Stimulated activated naive CD8-positive, alpha-beta T cell treated with anti-CD3 and anti-CD28 coated beads, Interleukin-15, amount 100 ng/mL, for 72 hours (primary cell): ENCODE results near the gene KCNH2.

Experiments used
- ATAC-seq: fragments of 150-1000 bp; cut with Tn5 transposase; 2 replicates; pipeline ENCODE4 v1.10.0; 2021; ENCODE audit warnings: mild to moderate bottlenecking, moderate library complexity
- DNase-seq, 2 donors: peaks; one replicate each; pipeline ENCODE4 v3.0.0; 2021 to 2022
- H3K27ac Mint-ChIP-seq, 2 donors: one replicate each; pipeline ENCODE4 v1.8.0; 2022; ENCODE audit warnings: mild to moderate bottlenecking in 2 of 2, mixed read lengths in 2 of 2, moderate library complexity in 2 of 2
- H3K27me3 Mint-ChIP-seq: one replicate; pipeline ENCODE4 v1.8.0; 2022; ENCODE audit warnings: mixed read lengths
- H3K4me1 Mint-ChIP-seq: one replicate; pipeline ENCODE4 v1.8.0; 2022; ENCODE audit warnings: mild to moderate bottlenecking, mixed read lengths
- H3K4me3 Mint-ChIP-seq, 2 donors: one replicate each; pipeline ENCODE4 v1.8.0; 2022; ENCODE audit warnings: mild to moderate bottlenecking in 2 of 2, mixed read lengths in 2 of 2, moderate library complexity in 1 of 2
- H3K9me3 Mint-ChIP-seq, 2 donors: one replicate each; pipeline ENCODE4 v1.8.0; 2022; ENCODE audit warnings: mixed read lengths in 2 of 2

KCNH2 gene

GRCh38 chr7:150934045-150934766 lies 43.9 kb downstream of the KCNH2 start:
- no peaks in the 10 kb centered on the region for H3K9me3 Mint-ChIP-seq
- no peak overlapping the region for H3K4me3 Mint-ChIP-seq
- no peak overlapping the region for H3K27ac Mint-ChIP-seq
- no peak for DNase-seq
- ATAC-seq: no peak
- H3K4me1 Mint-ChIP-seq: peaks cover 32% of the 10 kb centered on the region
- H3K27me3 Mint-ChIP-seq: no peaks in the 10 kb centered on the region

GRCh38 chr7:150931199-150931869 lies 46.8 kb downstream of the KCNH2 start:
- Mint-ChIP-seq H3K27ac (peak overlapping the region in 1 of 2 donors; percentile 24), H3K4me3 (no peak overlapping the region), H3K9me3 (no peaks in the 10 kb centered on the region), H3K4me1 (peaks cover 9% of the 10 kb centered on the region), H3K27me3 (no peaks in the 10 kb centered on the region)
- ATAC-seq: peak; percentile 66
- DNase-seq: peak; percentile 24 to 35

- no peak overlapping the region for H3K4me3 Mint-ChIP-seq
- ATAC-seq (no peak), DNase-seq (no peak)
- H3K27me3 Mint-ChIP-seq: peaks cover 22% of the 10 kb centered on the region
- H3K9me3 Mint-ChIP-seq: no peaks in the 10 kb centered on the region
- no peak overlapping the region for H3K27ac Mint-ChIP-seq
- H3K4me1 Mint-ChIP-seq: peaks cover 20% of the 10 kb centered on the region
These were observed 49.6 kb downstream of the KCNH2 start for GRCh38 chr7:150928541-150928940.

DNA sequence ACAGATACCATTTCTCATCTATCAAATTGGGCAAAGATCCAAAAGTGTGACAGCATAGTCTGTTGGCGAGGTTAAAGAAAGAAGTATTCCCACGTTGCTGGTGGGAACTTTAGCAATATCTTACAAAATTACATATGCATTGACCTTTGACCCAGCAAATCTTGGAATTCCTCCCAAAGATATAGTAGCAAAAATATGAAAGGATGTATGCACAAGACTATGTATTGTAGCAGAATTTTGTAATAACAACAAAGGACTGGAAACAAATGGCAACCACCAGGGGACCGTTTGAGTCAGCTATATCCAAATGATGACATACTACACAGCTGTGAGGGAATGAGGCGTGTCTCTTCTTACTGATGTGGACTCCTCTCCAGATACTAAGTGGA lies 50.2 kb downstream of the KCNH2 start:
- Mint-ChIP-seq H3K4me1 (peaks cover 20% of the 10 kb centered on the region), H3K27ac (no peak overlapping the region), H3K27me3 (peaks cover 22% of the 10 kb centered on the region), H3K9me3 (no peaks in the 10 kb centered on the region), H3K4me3 (no peak overlapping the region)
- DNase-seq (no peak), ATAC-seq (peak; percentile 76)

DNA sequence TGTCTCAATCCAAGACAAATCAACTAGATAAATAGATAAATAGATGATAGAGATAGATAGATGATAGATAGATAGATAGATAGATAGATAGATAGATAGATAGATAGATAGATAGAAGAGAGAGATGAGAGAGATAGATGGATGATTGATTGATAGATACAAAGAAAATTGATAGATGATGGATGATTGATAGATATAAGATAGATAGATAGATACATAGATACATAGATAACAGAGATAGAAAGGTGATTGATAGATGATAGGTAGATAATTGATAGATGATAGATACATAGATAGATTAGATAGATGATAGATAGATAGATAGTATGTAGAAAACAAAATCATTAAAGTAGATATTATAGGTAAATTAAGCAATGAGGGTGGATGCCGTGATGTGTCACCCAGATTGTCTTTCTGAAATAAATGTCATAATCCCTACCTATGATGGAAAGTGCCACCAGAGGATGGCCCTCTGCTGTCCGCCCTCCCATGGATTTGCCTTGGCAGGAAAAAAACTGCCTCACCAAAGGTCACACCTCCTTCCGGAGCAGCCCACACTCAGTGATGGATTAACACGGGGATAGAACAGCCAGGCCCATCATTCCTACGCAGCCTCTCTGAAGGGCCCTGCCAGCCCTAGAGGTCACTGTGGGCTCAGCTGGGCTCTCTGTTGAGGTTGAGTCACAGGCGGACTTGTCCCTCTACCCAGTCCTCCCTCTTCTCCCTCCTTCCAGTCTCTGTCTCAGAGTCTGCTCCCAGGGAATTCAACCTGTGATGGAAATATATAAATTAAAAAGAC lies 50.8 kb downstream of the KCNH2 start:
- peaks cover 22% of the 10 kb centered on the region for H3K27me3 Mint-ChIP-seq
- ATAC-seq (no peak), DNase-seq (no peak)
- no peak overlapping the region for H3K27ac Mint-ChIP-seq
- peaks cover 20% of the 10 kb centered on the region for H3K4me1 Mint-ChIP-seq
- no peak overlapping the region for H3K4me3 Mint-ChIP-seq
- no peaks in the 10 kb centered on the region for H3K9me3 Mint-ChIP-seq

GRCh38 chr7:150926066-150926465 lies 52.1 kb downstream of the KCNH2 start:
- Mint-ChIP-seq H3K4me3 (no peak overlapping the region), H3K9me3 (no peaks in the 10 kb centered on the region), H3K27ac (no peak overlapping the region), H3K27me3 (peaks cover 22% of the 10 kb centered on the region), H3K4me1 (peaks cover 20% of the 10 kb centered on the region)
- no peak for DNase-seq
- no peak for ATAC-seq

GRCh38 chr7:150924369-150924781 lies 53.7 kb downstream of the KCNH2 start:
- Mint-ChIP-seq H3K4me3 (peak overlapping the region in 1 of 2 donors; percentile 23), H3K27me3 (peaks cover 28% of the 10 kb centered on the region), H3K4me1 (peaks cover 10% of the 10 kb centered on the region), H3K27ac (no peak overlapping the region), H3K9me3 (no peaks in the 10 kb centered on the region)
- DNase-seq (no peak), ATAC-seq (no peak)

- ATAC-seq: no peak
- no peak overlapping the region for H3K27ac Mint-ChIP-seq
These were observed 54.3 kb downstream of the KCNH2 start for GRCh38 chr7:150923802-150924201.

DNA sequence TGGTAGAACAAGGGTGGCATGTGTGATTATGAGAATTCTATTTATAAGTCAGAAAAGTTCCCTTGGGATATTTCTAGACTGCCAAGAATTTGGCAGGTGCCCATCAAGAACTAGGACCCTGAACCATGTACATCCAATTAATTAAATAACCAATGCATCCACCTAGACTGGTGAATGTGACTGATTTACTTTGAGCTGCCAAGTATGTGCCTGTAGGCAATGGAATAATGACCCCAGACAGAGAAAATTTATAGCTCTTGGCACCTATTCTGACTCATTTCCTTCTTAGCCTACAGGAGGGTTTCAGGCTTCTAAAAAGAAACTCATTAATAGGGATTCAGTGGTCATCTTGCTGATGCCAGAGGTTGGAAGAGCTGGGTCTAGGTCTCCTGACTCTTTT lies 54.9 kb downstream of the KCNH2 start:
- Mint-ChIP-seq H3K9me3 (no peaks in the 10 kb centered on the region), H3K4me1 (peaks cover 10% of the 10 kb centered on the region), H3K27me3 (peaks cover 34% of the 10 kb centered on the region), H3K27ac (no peak overlapping the region), H3K4me3 (no peak overlapping the region)
- ATAC-seq (peak; percentile 37), DNase-seq (no peak)

More at GRCh38 chr7:150923802-150924201, 54.3 kb downstream of the KCNH2 start:
- no peaks in the 10 kb centered on the region for H3K9me3 Mint-ChIP-seq
- H3K4me1 Mint-ChIP-seq: peaks cover 10% of the 10 kb centered on the region
- DNase-seq: no peak
- H3K27me3 Mint-ChIP-seq: peaks cover 34% of the 10 kb centered on the region
- H3K4me3 Mint-ChIP-seq: no peak overlapping the region

- DNase-seq (no peak), ATAC-seq (no peak)
- H3K4me1 Mint-ChIP-seq: peaks cover 2% of the 10 kb centered on the region
- no peak overlapping the region for H3K27ac Mint-ChIP-seq
- H3K9me3 Mint-ChIP-seq: no peaks in the 10 kb centered on the region
- peaks cover 35% of the 10 kb centered on the region for H3K27me3 Mint-ChIP-seq
- no peak overlapping the region for H3K4me3 Mint-ChIP-seq
These were observed 59.0 kb downstream of the KCNH2 start for GRCh38 chr7:150919160-150919559.

- DNase-seq (no peak), ATAC-seq (no peak)
- Mint-ChIP-seq H3K9me3 (no peaks in the 10 kb centered on the region), H3K27ac (no peak overlapping the region), H3K27me3 (peaks cover 34% of the 10 kb centered on the region), H3K4me1 (no peaks in the 10 kb centered on the region), H3K4me3 (no peak overlapping the region)
These were observed 59.7 kb downstream of the KCNH2 start for GRCh38 chr7:150918378-150918777.

DNA sequence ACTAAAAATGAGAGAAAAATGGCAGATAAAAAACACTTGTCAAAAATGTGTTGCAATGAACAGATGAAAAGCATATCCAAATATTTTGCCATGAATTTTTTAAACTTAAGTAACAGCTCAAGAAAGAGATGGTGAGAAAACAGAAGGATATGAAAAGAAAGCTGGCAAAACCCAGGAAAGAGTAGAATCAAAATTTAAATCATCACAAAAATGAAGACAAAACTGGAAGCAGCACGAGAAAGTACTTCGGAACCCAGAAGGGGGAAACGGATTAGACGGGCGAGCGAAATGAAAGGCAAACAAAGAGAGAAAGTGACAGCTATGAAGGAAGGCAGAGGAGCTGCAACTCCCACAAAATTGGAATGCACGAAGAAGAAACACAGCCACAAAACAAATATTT lies 60.2 kb downstream of the KCNH2 start:
- Mint-ChIP-seq H3K27me3 (peaks cover 34% of the 10 kb centered on the region), H3K27ac (no peak overlapping the region), H3K4me3 (no peak overlapping the region), H3K9me3 (no peaks in the 10 kb centered on the region), H3K4me1 (no peaks in the 10 kb centered on the region)
- DNase-seq (no peak), ATAC-seq (no peak)

GRCh38 chr7:150916670-150917069 lies 61.5 kb downstream of the KCNH2 start:
- ATAC-seq (no peak), DNase-seq (no peak)
- Mint-ChIP-seq H3K4me1 (no peaks in the 10 kb centered on the region), H3K27me3 (peaks cover 43% of the 10 kb centered on the region), H3K4me3 (no peak overlapping the region), H3K27ac (no peak overlapping the region), H3K9me3 (no peaks in the 10 kb centered on the region)

- no peak overlapping the region for H3K27ac Mint-ChIP-seq
- no peaks in the 10 kb centered on the region for H3K9me3 Mint-ChIP-seq
- H3K27me3 Mint-ChIP-seq: peaks cover 54% of the 10 kb centered on the region
- no peak overlapping the region for H3K4me3 Mint-ChIP-seq
- DNase-seq (no peak), ATAC-seq (no peak)
- no peaks in the 10 kb centered on the region for H3K4me1 Mint-ChIP-seq
These were observed 63.2 kb downstream of the KCNH2 start for GRCh38 chr7:150914966-150915365.

- H3K4me1 Mint-ChIP-seq: peaks cover 6% of the 10 kb centered on the region
- ATAC-seq: no peak
- no peaks in the 10 kb centered on the region for H3K9me3 Mint-ChIP-seq
- no peak for DNase-seq
- H3K27ac Mint-ChIP-seq: no peak overlapping the region
- peaks cover 46% of the 10 kb centered on the region for H3K27me3 Mint-ChIP-seq
- no peak overlapping the region for H3K4me3 Mint-ChIP-seq
These were observed 63.9 kb downstream of the KCNH2 start for GRCh38 chr7:150914196-150914595.

GRCh38 chr7:150912427-150912826 lies 65.7 kb downstream of the KCNH2 start:
- ATAC-seq (no peak), DNase-seq (no peak)
- Mint-ChIP-seq H3K9me3 (no peaks in the 10 kb centered on the region), H3K4me1 (peaks cover 11% of the 10 kb centered on the region), H3K27me3 (peaks cover 41% of the 10 kb centered on the region), H3K27ac (no peak overlapping the region), H3K4me3 (no peak overlapping the region)
